SK-N-SH treated with all-trans-retinoic acid at 6 μM for 48 hours (cell line): ENCODE measurements around the gene PHF13.

Experiments used
- ESRRG ChIP-seq: fragments of 250-450 bp; sonication (Bioruptor Pico); IDR thresholded peaks from 2 replicates; pipeline ENCODE4 v1.6.1; 2021; ENCODE audit warnings: mild to moderate bottlenecking
- GLIS3 ChIP-seq: fragments of 250-450 bp; sonication (Bioruptor Pico); IDR thresholded peaks from 2 replicates; pipeline ENCODE4 v1.5.0; 2020; ENCODE audit warnings: mild to moderate bottlenecking, moderate library complexity
- OSR1 ChIP-seq: fragments of 250-450 bp; sonication (Bioruptor Pico); IDR thresholded peaks from 2 replicates; pipeline ENCODE4 v1.8.0; 2022; ENCODE audit warnings: moderate library complexity, mild to moderate bottlenecking, inconsistent platforms
- PPARA ChIP-seq: fragments of 250-450 bp; sonication (Bioruptor Pico); IDR thresholded peaks from 2 replicates; pipeline ENCODE4 v1.5.0; 2020; ENCODE audit warnings: mild to moderate bottlenecking, borderline replicate concordance
- ZFP3 ChIP-seq: fragments of 250-450 bp; sonication (Bioruptor Pico); IDR thresholded peaks from 2 replicates; pipeline ENCODE4 v1.5.0; 2020; ENCODE audit warnings: mild to moderate bottlenecking, moderate library complexity
- ZFP30 ChIP-seq: fragments of 450-650 bp; formaldehyde crosslinking; IDR thresholded peaks from 2 replicates; pipeline ENCODE4 v1.5.0; 2022; ENCODE audit warnings: mild to moderate bottlenecking, moderate library complexity
- ZNF70 ChIP-seq: fragments of 450-650 bp; formaldehyde crosslinking; IDR thresholded peaks from 2 replicates; pipeline ENCODE4 v1.5.0; 2020; ENCODE audit warnings: mild to moderate bottlenecking, moderate library complexity
- TF ChIP-seq, protein P1 (sequence below): fragments of 250-450 bp; sonication (Bioruptor Pico); IDR thresholded peaks from 2 replicates; pipeline ENCODE4 v1.5.1; 2020; ENCODE audit warnings: low read depth, mild to moderate bottlenecking, moderate library complexity
- TF ChIP-seq, protein P2 (sequence below): fragments of 250-450 bp; sonication (Bioruptor Pico); IDR thresholded peaks from 2 replicates; pipeline ENCODE4 v1.8.0; 2020; ENCODE audit warnings: mild to moderate bottlenecking, moderate library complexity, borderline replicate concordance
- TF ChIP-seq, protein P3 (sequence below): fragments of 250-450 bp; sonication (Bioruptor Pico); IDR thresholded peaks from 2 replicates; pipeline ENCODE4 v1.5.1; 2021; ENCODE audit warnings: mild to moderate bottlenecking, moderate library complexity

DNA sequence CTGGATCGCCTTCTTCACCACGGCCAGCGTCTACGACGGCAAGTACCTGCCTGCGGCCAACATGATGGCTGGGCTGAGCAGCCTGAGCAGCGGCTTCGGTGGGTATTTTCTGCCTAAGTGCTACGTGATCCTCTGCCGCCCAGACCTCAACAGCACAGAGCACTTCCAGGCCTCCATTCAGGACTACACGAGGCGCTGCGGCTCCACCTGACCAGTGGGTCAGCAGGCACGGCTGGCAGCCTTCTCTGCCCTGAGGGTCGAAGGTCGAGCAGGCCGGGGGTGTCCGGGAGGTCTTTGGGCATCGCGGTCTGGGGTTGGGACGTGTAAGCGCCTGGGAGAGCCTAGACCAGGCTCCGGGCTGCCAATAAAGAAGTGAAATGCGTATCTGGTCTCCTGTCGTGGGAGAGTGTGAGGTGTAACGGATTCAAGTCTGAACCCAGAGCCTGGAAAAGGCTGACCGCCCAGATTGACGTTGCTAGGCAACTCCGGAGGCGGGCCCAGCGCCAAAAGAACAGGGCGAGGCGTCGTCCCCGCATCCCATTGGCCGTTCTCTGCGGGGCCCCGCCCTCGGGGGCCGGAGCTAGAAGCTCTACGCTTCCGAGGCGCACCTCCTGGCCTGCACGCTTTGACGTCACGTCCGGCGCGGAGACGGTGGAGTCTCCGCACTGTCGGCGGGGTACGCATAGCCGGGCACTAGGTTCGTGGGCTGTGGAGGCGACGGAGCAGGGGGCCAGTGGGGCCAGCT is 34.0 kb upstream of the PHF13 start, which contains the start of gene ZBTB48:
- TF ChIP-seq OSR1 (no peak), ZFP30 (CRISPR knock-in tag) (no peak), PPARA (CRISPR knock-in tag) (no peak), ZNF70 (no peak), GLIS3 (CRISPR knock-in tag) (no peak), ZFP3 (CRISPR knock-in tag) (no peak), ESRRG (no peak)
- TF ChIP-seq, protein P1, sequence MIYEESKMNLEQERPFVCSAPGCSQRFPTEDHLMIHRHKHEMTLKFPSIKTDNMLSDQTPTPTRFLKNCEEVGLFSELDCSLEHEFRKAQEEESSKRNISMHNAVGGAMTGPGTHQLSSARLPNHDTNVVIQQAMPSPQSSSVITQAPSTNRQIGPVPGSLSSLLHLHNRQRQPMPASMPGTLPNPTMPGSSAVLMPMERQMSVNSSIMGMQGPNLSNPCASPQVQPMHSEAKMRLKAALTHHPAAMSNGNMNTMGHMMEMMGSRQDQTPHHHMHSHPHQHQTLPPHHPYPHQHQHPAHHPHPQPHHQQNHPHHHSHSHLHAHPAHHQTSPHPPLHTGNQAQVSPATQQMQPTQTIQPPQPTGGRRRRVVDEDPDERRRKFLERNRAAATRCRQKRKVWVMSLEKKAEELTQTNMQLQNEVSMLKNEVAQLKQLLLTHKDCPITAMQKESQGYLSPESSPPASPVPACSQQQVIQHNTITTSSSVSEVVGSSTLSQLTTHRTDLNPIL: no peak
- TF ChIP-seq, protein P2, sequence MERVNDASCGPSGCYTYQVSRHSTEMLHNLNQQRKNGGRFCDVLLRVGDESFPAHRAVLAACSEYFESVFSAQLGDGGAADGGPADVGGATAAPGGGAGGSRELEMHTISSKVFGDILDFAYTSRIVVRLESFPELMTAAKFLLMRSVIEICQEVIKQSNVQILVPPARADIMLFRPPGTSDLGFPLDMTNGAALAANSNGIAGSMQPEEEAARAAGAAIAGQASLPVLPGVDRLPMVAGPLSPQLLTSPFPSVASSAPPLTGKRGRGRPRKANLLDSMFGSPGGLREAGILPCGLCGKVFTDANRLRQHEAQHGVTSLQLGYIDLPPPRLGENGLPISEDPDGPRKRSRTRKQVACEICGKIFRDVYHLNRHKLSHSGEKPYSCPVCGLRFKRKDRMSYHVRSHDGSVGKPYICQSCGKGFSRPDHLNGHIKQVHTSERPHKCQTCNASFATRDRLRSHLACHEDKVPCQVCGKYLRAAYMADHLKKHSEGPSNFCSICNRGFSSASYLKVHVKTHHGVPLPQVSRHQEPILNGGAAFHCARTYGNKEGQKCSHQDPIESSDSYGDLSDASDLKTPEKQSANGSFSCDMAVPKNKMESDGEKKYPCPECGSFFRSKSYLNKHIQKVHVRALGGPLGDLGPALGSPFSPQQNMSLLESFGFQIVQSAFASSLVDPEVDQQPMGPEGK (CRISPR knock-in tag): no peak
- TF ChIP-seq, protein P3, sequence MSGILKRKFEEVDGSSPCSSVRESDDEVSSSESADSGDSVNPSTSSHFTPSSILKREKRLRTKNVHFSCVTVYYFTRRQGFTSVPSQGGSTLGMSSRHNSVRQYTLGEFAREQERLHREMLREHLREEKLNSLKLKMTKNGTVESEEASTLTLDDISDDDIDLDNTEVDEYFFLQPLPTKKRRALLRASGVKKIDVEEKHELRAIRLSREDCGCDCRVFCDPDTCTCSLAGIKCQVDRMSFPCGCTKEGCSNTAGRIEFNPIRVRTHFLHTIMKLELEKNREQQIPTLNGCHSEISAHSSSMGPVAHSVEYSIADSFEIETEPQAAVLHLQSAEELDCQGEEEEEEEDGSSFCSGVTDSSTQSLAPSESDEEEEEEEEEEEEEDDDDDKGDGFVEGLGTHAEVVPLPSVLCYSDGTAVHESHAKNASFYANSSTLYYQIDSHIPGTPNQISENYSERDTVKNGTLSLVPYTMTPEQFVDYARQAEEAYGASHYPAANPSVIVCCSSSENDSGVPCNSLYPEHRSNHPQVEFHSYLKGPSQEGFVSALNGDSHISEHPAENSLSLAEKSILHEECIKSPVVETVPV (CRISPR knock-in tag): no peak
